Muscle layer of duodenum (tissue), 2 donors: ENCODE measurements around the gene C11orf52.
A peak's percentile ranks its signal among the peaks of the same experiment; 100 is the strongest.

ENCODE experiments used
- H3K27ac ChIP-seq: one replicate; pipeline ENCODE4 v1.7.0; 2013; ENCODE audit warnings: mild to moderate bottlenecking, low read length
- H3K27me3 ChIP-seq: one replicate; pipeline ENCODE4 v1.7.0; 2013; ENCODE audit warnings: low read depth, mild to moderate bottlenecking, control low read depth, low read length
- H3K36me3 ChIP-seq, 2 donors: one replicate each; pipeline ENCODE4 v1.7.0; 2013; ENCODE audit warnings: low read length in 2 of 2, control low read depth in 1 of 2, mild to moderate bottlenecking in 1 of 2; ENCODE audit not compliant: insufficient read depth in 2 of 2, control insufficient read depth in 1 of 2
- H3K4me1 ChIP-seq, 2 donors: one replicate each; pipeline ENCODE4 v1.7.0; 2013; ENCODE audit warnings: low read length in 2 of 2, mild to moderate bottlenecking in 2 of 2, control low read depth in 1 of 2, moderate library complexity in 1 of 2; ENCODE audit not compliant: insufficient read depth in 2 of 2, control insufficient read depth in 1 of 2
- H3K4me3 ChIP-seq, 2 donors: one replicate each; pipeline ENCODE4 v1.7.0; 2013; ENCODE audit warnings: low read length in 2 of 2, low read depth in 1 of 2, mild to moderate bottlenecking in 1 of 2
- H3K9me3 ChIP-seq, 2 donors: one replicate each; pipeline ENCODE4 v1.7.0; 2013; ENCODE audit warnings: low read length in 2 of 2, control low read depth in 1 of 2, mild to moderate bottlenecking in 1 of 2; ENCODE audit not compliant: control insufficient read depth in 1 of 2
- donor health status: healthy.

The C11orf52 gene

GRCh38 chr11:111960916-111961315, 42.2 kb downstream of the C11orf52 start:
- Histone ChIP-seq H3K4me3 (no peak overlapping the region), H3K36me3 (peaks cover 0 to 5% of the 10 kb centered on the region in 2 donors), H3K9me3 (no peaks in the 10 kb centered on the region), H3K27ac (no peak overlapping the region), H3K4me1 (no peaks in the 10 kb centered on the region), H3K27me3 (no peaks in the 10 kb centered on the region)

- H3K27me3 ChIP-seq, result no peaks in the 10 kb centered on the region
- no peak overlapping the region for H3K27ac ChIP-seq
- no peaks in the 10 kb centered on the region for H3K9me3 ChIP-seq
- no peaks in the 10 kb centered on the region for H3K4me1 ChIP-seq
- no peak overlapping the region for H3K4me3 ChIP-seq
- H3K36me3 ChIP-seq, result peaks cover 0 to 6% of the 10 kb centered on the region in 2 donors
Measured at GRCh38 chr11:111961389-111962300, 42.9 kb downstream of the C11orf52 start.

GRCh38 chr11:111963931-111964340, 45.2 kb downstream of the C11orf52 start:
- no peaks in the 10 kb centered on the region for H3K9me3 ChIP-seq
- H3K27me3 ChIP-seq, result no peaks in the 10 kb centered on the region
- H3K4me3 ChIP-seq, result no peak overlapping the region
- H3K36me3 ChIP-seq, result peaks cover 0 to 6% of the 10 kb centered on the region in 2 donors
- no peak overlapping the region for H3K27ac ChIP-seq
- H3K4me1 ChIP-seq, result no peaks in the 10 kb centered on the region

- no peak overlapping the region for H3K27ac ChIP-seq
- H3K36me3 ChIP-seq, result peaks cover 3 to 17% of the 10 kb centered on the region in 2 donors
- no peaks in the 10 kb centered on the region for H3K4me1 ChIP-seq
- no peak overlapping the region for H3K4me3 ChIP-seq
- no peaks in the 10 kb centered on the region for H3K27me3 ChIP-seq
- no peaks in the 10 kb centered on the region for H3K9me3 ChIP-seq
Measured at GRCh38 chr11:111966678-111967077, 48.0 kb downstream of the C11orf52 start.

GRCh38 chr11:111967649-111968048, 48.9 kb downstream of the C11orf52 start:
- H3K27me3 ChIP-seq, result no peaks in the 10 kb centered on the region
- H3K4me3 ChIP-seq, result no peak overlapping the region
- H3K4me1 ChIP-seq, result no peaks in the 10 kb centered on the region
- no peak overlapping the region for H3K27ac ChIP-seq
- H3K9me3 ChIP-seq, result no peaks in the 10 kb centered on the region
- H3K36me3 ChIP-seq, result peaks cover 3 to 17% of the 10 kb centered on the region in 2 donors

GRCh38 chr11:111969344-111969743, 50.6 kb downstream of the C11orf52 start:
- Histone ChIP-seq H3K27me3 (no peaks in the 10 kb centered on the region), H3K27ac (no peak overlapping the region), H3K4me1 (no peaks in the 10 kb centered on the region), H3K36me3 (peaks cover 3 to 17% of the 10 kb centered on the region in 2 donors), H3K9me3 (no peaks in the 10 kb centered on the region), H3K4me3 (no peak overlapping the region)

- Histone ChIP-seq H3K9me3 (no peaks in the 10 kb centered on the region), H3K36me3 (peaks cover 2 to 9% of the 10 kb centered on the region in 2 donors), H3K27ac (peak overlapping the region; percentile 47), H3K4me1 (peaks cover 14 to 26% of the 10 kb centered on the region in 2 donors), H3K27me3 (no peaks in the 10 kb centered on the region), H3K4me3 (no peak overlapping the region)
Measured at GRCh38 chr11:111974446-111974845, 55.7 kb downstream of the C11orf52 start.

GRCh38 chr11:111975076-111975806, 56.5 kb downstream of the C11orf52 start:
- Histone ChIP-seq H3K4me3 (no peak overlapping the region), H3K4me1 (peaks cover 14 to 32% of the 10 kb centered on the region in 2 donors), H3K9me3 (no peaks in the 10 kb centered on the region), H3K27me3 (no peaks in the 10 kb centered on the region), H3K36me3 (peaks cover 0 to under 1% of the 10 kb centered on the region in 2 donors), H3K27ac (peak overlapping the region; percentile 47)

- no peaks in the 10 kb centered on the region for H3K27me3 ChIP-seq
- H3K27ac ChIP-seq, result peak overlapping the region; percentile 71
- H3K36me3 ChIP-seq, result peaks cover under 1 to 6% of the 10 kb centered on the region in 2 donors
- H3K4me3 ChIP-seq, result peak overlapping the region in 1 of 2 donors; percentile 89
- H3K9me3 ChIP-seq, result no peaks in the 10 kb centered on the region
- H3K4me1 ChIP-seq, result peaks cover 14 to 38% of the 10 kb centered on the region in 2 donors
Measured at GRCh38 chr11:111976119-111976766, 57.5 kb downstream of the C11orf52 start.
